ENCODE data around the gene ETNK2.

Gene ETNK2

GRCh38 chr1:204190212-204191211 is 38.7 kb upstream of the ETNK2 start:
- no peak for DNase-seq (ENCODE audit: low read depth)
- no peak overlapping the region for H3K4me3 ChIP-seq (ENCODE audit: low read depth, low read length)
- no peak for TF ChIP-seq CTCF (IDR thresholded peaks at IDR 0.05; ENCODE audit: insufficient read depth, low read depth, low read length, missing control alignments)

- TF ChIP-seq CTCF (IDR thresholded peaks at IDR 0.05; ENCODE audit: insufficient read depth, low read depth, low read length, missing control alignments), result no peak
- peak; percentile 42 for DNase-seq (ENCODE audit: low read depth)
- H3K4me3 ChIP-seq (ENCODE audit: low read depth, low read length), result no peak overlapping the region
Observed at GRCh38 chr1:204188959-204189639, 37.3 kb upstream of the ETNK2 start.

- no peak overlapping the region for H3K4me3 ChIP-seq (ENCODE audit: low read depth, low read length)
- TF ChIP-seq CTCF (IDR thresholded peaks at IDR 0.05; ENCODE audit: insufficient read depth, low read depth, low read length, missing control alignments), result no peak
- DNase-seq (ENCODE audit: low read depth), result no peak
Observed at GRCh38 chr1:204186597-204186996, 34.8 kb upstream of the ETNK2 start.

GRCh38 chr1:204181116-204181515 is 29.3 kb upstream of the ETNK2 start:
- no peak for TF ChIP-seq CTCF (IDR thresholded peaks at IDR 0.05; ENCODE audit: insufficient read depth, low read depth, low read length, missing control alignments)
- no peak overlapping the region for H3K4me3 ChIP-seq (ENCODE audit: low read depth, low read length)
- no peak for DNase-seq (ENCODE audit: low read depth)

- no peak for DNase-seq (ENCODE audit: low read depth)
- no peak for TF ChIP-seq CTCF (IDR thresholded peaks at IDR 0.05; ENCODE audit: insufficient read depth, low read depth, low read length, missing control alignments)
- H3K4me3 ChIP-seq (ENCODE audit: low read depth, low read length), result no peak overlapping the region
Observed at GRCh38 chr1:204180133-204180532, 28.3 kb upstream of the ETNK2 start.

- no peak overlapping the region for H3K4me3 ChIP-seq (ENCODE audit: low read depth, low read length)
- DNase-seq (ENCODE audit: low read depth), result no peak
- TF ChIP-seq CTCF (IDR thresholded peaks at IDR 0.05; ENCODE audit: insufficient read depth, low read depth, low read length, missing control alignments), result no peak
Observed at GRCh38 chr1:204178487-204179281, 26.8 kb upstream of the ETNK2 start.
